ENCODE data around the gene MAPKAPK5. TPM values are rescaled to one million over a fixed set of nuclear protein-coding genes. Genes with fewer than 3 reads are reported as not detected.

MAPKAPK5 gene
- total and polyA plus RNA-seq, 2 experiments from 2014 or later = 45.1 to 49.1 TPM

- Histone ChIP-seq H3K9me3 (ENCODE audit: low read depth) (no peaks in the 10 kb centered on the region), H3K9me2 (replicated peaks; ENCODE audit: insufficient read depth) (no peaks in the 10 kb centered on the region), H3K36me3 (replicated peaks; ENCODE audit: insufficient read depth, low read depth) (no peaks in the 10 kb centered on the region), H3K27ac (no peak overlapping the region), H3K4me2 (no peak overlapping the region), H3K4me1 (ENCODE audit: insufficient read depth) (no peaks in the 10 kb centered on the region), H3K27me3 (no peaks in the 10 kb centered on the region), H2AFZ (no peak overlapping the region), H3K79me2 (peaks cover 55% of the 10 kb centered on the region), H3K4me3 (no peak overlapping the region), H4K20me1 (ENCODE audit: insufficient read depth, poor library complexity, severe bottlenecking) (peaks cover 14% of the 10 kb centered on the region)
- TF ChIP-seq CTCF (IDR thresholded peaks at IDR 0.05; ENCODE audit: poor library complexity) (no peak), EZH2 (IDR thresholded peaks at IDR 0.05; ENCODE audit: borderline replicate concordance) (no peak), EZH2phosphoT487 (IDR thresholded peaks at IDR 0.05; ENCODE audit: low read depth, severe bottlenecking, unreplicated experiment) (no peak)
- 92% methylated on average over 1 of the region's 1 CpG for WGBS (ENCODE audit: low lambda C conversion rate, missing lambda C conversion rate)
- DNase-seq (ENCODE audit: low spot score) = no peak
Measured at GRCh38 chr12:111864913-111865312, 22.9 kb downstream of the MAPKAPK5 start.

- no peaks in the 10 kb centered on the region for H3K36me3 ChIP-seq (replicated peaks; ENCODE audit: insufficient read depth, low read depth)
- WGBS (ENCODE audit: low lambda C conversion rate, missing lambda C conversion rate) = 96% methylated on average over 2 of the region's 2 CpGs
Measured at GRCh38 chr12:111867531-111867930, 25.5 kb downstream of the MAPKAPK5 start.

GRCh38 chr12:111868676-111869588 is 26.9 kb downstream of the MAPKAPK5 start:
- TF ChIP-seq CTCF (IDR thresholded peaks at IDR 0.05; ENCODE audit: poor library complexity) = no peak
- TF ChIP-seq EZH2 (IDR thresholded peaks at IDR 0.05; ENCODE audit: borderline replicate concordance) = no peak
- peaks cover 8% of the 10 kb centered on the region for H4K20me1 ChIP-seq (ENCODE audit: insufficient read depth, poor library complexity, severe bottlenecking)
- no peaks in the 10 kb centered on the region for H3K36me3 ChIP-seq (replicated peaks; ENCODE audit: insufficient read depth, low read depth)
- no peak overlapping the region for H2AFZ ChIP-seq
- H3K27ac ChIP-seq = no peak overlapping the region
- H3K9me2 ChIP-seq (replicated peaks; ENCODE audit: insufficient read depth) = no peaks in the 10 kb centered on the region
- no peak for DNase-seq (ENCODE audit: low spot score)
- H3K79me2 ChIP-seq = peaks cover 18% of the 10 kb centered on the region
- 70% methylated on average over 2 of the region's 2 CpGs for WGBS (ENCODE audit: low lambda C conversion rate, missing lambda C conversion rate)
- H3K4me2 ChIP-seq = no peak overlapping the region
- H3K9me3 ChIP-seq (ENCODE audit: low read depth) = no peaks in the 10 kb centered on the region
- no peaks in the 10 kb centered on the region for H3K27me3 ChIP-seq
- H3K4me1 ChIP-seq (ENCODE audit: insufficient read depth) = no peaks in the 10 kb centered on the region
- H3K4me3 ChIP-seq = no peak overlapping the region

More at GRCh38 chr12:111867531-111867930, 25.5 kb downstream of the MAPKAPK5 start:
- Histone ChIP-seq H3K79me2 (peaks cover 32% of the 10 kb centered on the region), H2AFZ (no peak overlapping the region), H3K4me1 (ENCODE audit: insufficient read depth) (no peaks in the 10 kb centered on the region), H3K9me3 (ENCODE audit: low read depth) (no peaks in the 10 kb centered on the region), H3K4me3 (no peak overlapping the region), H3K9me2 (replicated peaks; ENCODE audit: insufficient read depth) (no peaks in the 10 kb centered on the region), H3K27ac (no peak overlapping the region), H4K20me1 (ENCODE audit: insufficient read depth, poor library complexity, severe bottlenecking) (peaks cover 8% of the 10 kb centered on the region), H3K4me2 (no peak overlapping the region), H3K27me3 (no peaks in the 10 kb centered on the region)
- no peak for TF ChIP-seq CTCF (IDR thresholded peaks at IDR 0.05; ENCODE audit: poor library complexity)
- TF ChIP-seq EZH2phosphoT487 (IDR thresholded peaks at IDR 0.05; ENCODE audit: low read depth, severe bottlenecking, unreplicated experiment) = no peak
- TF ChIP-seq EZH2 (IDR thresholded peaks at IDR 0.05; ENCODE audit: borderline replicate concordance) = no peak
- no peak for DNase-seq (ENCODE audit: low spot score)

Measured in hepatocyte (in vitro differentiated cells).